22Rv1 (cell line): ENCODE results near the gene ROS1.

Experiments
- H3K27ac ChIP-seq: fragments of 450-650 bp; 2 replicates; pipeline ENCODE4 v1.5.1; 2017
- ZFX ChIP-seq: fragments of 450-650 bp; IDR thresholded peaks from 2 replicates; pipeline ENCODE4 v1.6.1; 2017; ENCODE audit warnings: antibody characterized with exemption, borderline replicate concordance
- TF ChIP-seq, protein P1 (sequence below): fragments of 450-650 bp; IDR thresholded peaks from 2 replicates; pipeline ENCODE4 v1.5.1; 2017; ENCODE audit warnings: mild to moderate bottlenecking

Gene ROS1

DNA sequence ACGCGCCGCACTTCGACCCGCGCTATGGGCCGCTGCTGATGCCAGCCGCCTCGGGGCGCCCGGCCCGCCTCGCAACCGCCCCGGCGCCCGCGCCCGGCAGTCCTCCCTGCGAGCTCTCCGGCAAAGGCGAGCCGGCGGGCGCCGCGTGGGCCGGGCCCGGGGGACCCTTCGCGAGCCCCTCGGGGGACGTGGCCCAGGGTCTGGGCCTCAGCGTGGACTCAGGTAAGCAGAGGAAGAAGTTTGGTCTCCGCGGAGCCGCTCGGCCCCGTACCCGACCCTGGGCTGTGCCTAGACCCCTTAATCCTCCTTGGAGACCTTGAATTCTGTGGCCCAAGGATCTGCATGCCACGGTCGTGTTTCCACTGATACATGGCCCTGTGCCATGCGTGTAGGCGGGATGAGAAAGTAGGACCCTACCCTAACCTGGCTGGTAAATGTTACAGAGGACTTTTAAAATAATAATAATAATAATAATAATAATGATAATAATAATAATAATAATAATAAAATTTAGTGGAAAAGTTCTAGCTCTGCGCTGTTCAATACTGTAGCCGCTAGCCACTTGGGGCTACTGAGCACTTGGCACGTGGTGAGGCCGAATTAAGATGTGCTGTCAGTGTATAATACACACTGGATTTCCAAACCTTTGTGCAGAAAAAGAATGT, 154.8 kb downstream of the ROS1 start:
- TF ChIP-seq, protein P1, sequence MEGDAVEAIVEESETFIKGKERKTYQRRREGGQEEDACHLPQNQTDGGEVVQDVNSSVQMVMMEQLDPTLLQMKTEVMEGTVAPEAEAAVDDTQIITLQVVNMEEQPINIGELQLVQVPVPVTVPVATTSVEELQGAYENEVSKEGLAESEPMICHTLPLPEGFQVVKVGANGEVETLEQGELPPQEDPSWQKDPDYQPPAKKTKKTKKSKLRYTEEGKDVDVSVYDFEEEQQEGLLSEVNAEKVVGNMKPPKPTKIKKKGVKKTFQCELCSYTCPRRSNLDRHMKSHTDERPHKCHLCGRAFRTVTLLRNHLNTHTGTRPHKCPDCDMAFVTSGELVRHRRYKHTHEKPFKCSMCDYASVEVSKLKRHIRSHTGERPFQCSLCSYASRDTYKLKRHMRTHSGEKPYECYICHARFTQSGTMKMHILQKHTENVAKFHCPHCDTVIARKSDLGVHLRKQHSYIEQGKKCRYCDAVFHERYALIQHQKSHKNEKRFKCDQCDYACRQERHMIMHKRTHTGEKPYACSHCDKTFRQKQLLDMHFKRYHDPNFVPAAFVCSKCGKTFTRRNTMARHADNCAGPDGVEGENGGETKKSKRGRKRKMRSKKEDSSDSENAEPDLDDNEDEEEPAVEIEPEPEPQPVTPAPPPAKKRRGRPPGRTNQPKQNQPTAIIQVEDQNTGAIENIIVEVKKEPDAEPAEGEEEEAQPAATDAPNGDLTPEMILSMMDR, result no peak
- TF ChIP-seq ZFX, result no peak
- no peak overlapping the region for H3K27ac ChIP-seq

DNA sequence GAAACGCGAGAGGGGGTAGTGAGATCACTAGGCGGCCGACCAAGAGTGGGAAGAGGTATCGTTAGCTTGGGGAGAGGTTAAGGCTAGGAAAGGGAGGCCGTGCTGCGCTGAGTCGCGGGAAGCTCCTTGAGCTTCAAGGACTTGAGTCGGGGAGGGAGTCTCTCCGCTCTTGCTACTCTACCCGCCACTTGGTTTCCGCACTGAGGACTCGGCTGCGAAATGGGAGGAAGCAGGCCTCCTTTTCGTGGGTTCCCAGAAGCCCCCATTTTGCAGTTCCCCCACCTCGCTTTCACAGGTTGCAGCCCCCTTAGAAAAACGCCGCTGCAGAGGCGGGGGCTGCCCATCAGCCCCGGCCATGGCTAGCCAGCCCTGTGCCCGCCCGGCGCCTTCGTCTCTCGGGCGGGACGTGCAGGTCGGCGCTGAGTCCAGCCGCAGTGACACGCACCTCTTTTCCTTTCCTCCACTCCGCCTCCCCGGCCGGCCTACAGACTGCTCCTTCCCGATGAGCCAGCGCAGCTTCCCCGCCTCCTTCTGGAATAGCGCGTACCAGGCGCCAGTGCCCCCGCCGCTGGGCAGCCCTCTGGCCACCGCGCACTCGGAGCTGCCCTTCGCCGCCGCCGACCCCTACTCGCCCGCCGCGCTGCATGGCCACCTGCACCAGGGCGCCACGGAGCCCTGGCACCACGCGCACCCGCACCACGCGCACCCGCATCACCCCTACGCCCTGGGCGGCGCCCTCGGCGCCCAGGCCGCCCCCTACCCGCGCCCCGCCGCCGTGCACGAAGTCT, 155.5 kb downstream of the ROS1 start:
- TF ChIP-seq, protein P1, result no peak
- TF ChIP-seq ZFX, result no peak
- H3K27ac ChIP-seq, result no peak overlapping the region

DNA sequence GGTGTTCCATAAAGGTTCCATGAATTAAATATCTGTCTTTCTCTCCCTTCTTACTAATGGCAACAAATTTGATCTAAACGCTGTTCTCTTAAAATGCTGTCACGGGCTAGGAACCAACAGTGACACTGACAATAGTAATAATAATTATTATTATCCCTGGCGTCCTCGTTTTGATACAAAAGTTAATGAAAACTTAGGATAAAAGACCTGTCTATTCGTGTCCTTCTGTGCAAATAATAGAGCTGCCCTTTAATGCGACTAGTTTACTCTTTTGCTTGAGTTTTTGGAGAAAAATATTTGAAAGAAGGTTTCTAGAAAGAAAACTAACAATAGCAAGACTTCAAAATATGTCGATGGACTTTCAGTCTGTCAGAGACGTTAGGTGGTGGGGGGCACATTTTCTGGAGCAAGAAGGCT, 156.1 kb downstream of the ROS1 start:
- TF ChIP-seq, protein P1, result no peak
- no peak for TF ChIP-seq ZFX
- no peak overlapping the region for H3K27ac ChIP-seq

DNA sequence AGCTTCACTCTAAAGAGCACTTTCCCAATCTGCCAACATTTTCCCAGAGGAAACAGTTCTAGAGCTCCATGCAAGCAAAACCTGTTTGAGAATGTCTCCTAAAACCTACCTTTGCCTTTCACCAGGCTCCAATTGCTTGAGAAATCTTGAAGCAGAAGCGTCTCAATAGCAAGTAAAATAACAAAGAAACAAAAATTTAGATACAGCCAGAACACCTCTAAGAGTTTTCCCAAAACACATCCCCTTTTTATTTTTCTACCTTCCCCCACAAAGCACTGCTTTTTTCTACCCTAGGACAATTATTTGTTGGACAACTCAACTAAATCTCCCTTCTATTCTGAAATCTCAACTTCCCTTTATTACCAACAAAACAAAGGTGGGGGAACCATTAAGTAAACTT, 156.8 kb downstream of the ROS1 start:
- no peak overlapping the region for H3K27ac ChIP-seq
- TF ChIP-seq, protein P1, result no peak
- no peak for TF ChIP-seq ZFX

DNA sequence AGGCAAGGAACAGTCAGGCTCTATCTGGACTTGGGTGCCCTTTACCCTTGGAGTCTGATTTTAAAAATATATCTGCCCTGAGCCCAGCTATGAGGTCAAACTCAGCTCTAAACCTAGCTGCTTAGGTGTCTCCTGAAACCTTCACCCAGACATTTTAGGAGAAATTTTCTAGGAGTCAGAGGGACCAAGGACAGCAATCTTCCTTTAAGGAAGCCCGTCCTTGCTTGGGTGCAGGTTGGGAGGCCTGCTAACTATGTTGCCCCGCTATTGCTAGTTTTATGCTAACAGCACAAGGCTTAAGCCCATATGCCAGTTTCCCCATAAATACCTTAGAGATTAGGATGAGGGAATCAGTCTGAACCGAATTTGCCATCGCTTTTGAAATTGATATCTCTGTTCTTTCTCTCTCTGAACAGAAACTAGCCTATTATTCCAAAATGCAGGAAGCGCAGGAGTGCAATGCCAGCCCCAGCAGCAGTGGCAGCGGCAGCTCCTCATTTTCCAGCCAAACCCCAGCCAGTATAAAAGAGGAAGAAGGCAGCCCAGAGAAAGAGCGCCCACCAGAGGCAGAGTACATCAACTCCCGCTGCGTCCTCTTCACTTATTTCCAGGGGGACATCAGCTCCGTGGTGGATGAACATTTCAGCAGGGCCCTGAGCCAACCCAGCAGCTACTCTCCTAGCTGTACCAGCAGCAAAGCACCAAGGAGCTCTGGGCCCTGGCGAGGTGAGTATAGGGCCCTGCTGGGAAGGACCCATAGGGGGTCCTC, 157.8 kb downstream of the ROS1 start:
- no peak overlapping the region for H3K27ac ChIP-seq
- TF ChIP-seq, protein P1, result peak; percentile 41; the same call in 1 of the 2 replicates
- no peak for TF ChIP-seq ZFX

DNA sequence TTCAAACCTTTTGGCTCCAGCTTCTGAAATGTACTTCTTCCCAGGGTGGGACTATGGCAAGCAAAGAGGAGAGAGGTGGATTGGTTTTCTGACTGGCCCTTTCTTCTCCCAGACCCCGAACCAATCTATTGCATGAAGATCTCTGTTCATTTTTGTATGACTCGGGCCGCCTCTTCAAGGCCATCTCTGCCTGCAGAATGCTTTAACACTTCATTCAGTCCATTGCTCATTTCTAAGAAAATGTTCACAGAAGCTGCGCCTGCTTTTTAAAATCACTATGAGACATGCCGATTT, 158.7 kb downstream of the ROS1 start:
- no peak overlapping the region for H3K27ac ChIP-seq

More for the DNA sequence above, 158.7 kb downstream of the ROS1 start:
- TF ChIP-seq, protein P1, result no peak
